ENCODE data around the gene PPP2R2C.

The PPP2R2C gene

GRCh38 chr4:6494431-6495295 lies 22.2 kb upstream of the PPP2R2C start:
- DNase-seq (ENCODE audit: low spot score), result no peak

- DNase-seq (ENCODE audit: low spot score), result no peak
Measured at GRCh38 chr4:6493658-6494304, 21.4 kb upstream of the PPP2R2C start.

GRCh38 chr4:6492861-6493657 lies 20.6 kb upstream of the PPP2R2C start:
- DNase-seq (ENCODE audit: low spot score), result no peak

GRCh38 chr4:6492027-6492590 lies 19.7 kb upstream of the PPP2R2C start:
- no peak for DNase-seq (ENCODE audit: low spot score)

- no peak for DNase-seq (ENCODE audit: low spot score)
Measured at GRCh38 chr4:6491235-6491634, 18.8 kb upstream of the PPP2R2C start.

- no peak for DNase-seq (ENCODE audit: low spot score)
Measured at GRCh38 chr4:6489927-6490326, 17.5 kb upstream of the PPP2R2C start.

- no peak for DNase-seq (ENCODE audit: low spot score)
Measured at GRCh38 chr4:6487466-6487865, 15.1 kb upstream of the PPP2R2C start.

GRCh38 chr4:6480534-6481088 lies 8.2 kb upstream of the PPP2R2C start:
- no peak for DNase-seq (ENCODE audit: low spot score)

- DNase-seq (ENCODE audit: low spot score), result no peak
Measured at GRCh38 chr4:6478546-6479220, 6.3 kb upstream of the PPP2R2C start.

- DNase-seq (ENCODE audit: low spot score), result no peak
Measured at GRCh38 chr4:6476893-6477292, 4.5 kb upstream of the PPP2R2C start.

GRCh38 chr4:6475492-6476020 lies 3.1 kb upstream of the PPP2R2C start:
- DNase-seq (ENCODE audit: low spot score), result no peak

GRCh38 chr4:6474705-6475457 lies 2.5 kb upstream of the PPP2R2C start:
- DNase-seq (ENCODE audit: low spot score), result no peak

- no peak for DNase-seq (ENCODE audit: low spot score)
Measured at GRCh38 chr4:6474053-6474568, 1.7 kb upstream of the PPP2R2C start.

GRCh38 chr4:6473264-6474052 lies 1.0 kb upstream of the PPP2R2C start:
- DNase-seq (ENCODE audit: low spot score), result no peak

GRCh38 chr4:6472008-6472386 lies 417 bp downstream of the PPP2R2C start:
- DNase-seq (ENCODE audit: low spot score), result no peak

GRCh38 chr4:6471307-6472007 lies 957 bp downstream of the PPP2R2C start:
- DNase-seq (ENCODE audit: low spot score), result no peak

- no peak for DNase-seq (ENCODE audit: low spot score)
Measured at GRCh38 chr4:6470502-6471306, 1.7 kb downstream of the PPP2R2C start.

Data from germinal center (tissue), 1 donor.